HG03520 (cell line): ENCODE results near the gene FGF2.
A peak's percentile ranks its signal among the peaks of the same experiment; 100 is the strongest.

ENCODE experiments used
- ATAC-seq: cut with Tn5 transposase; IDR thresholded peaks from one replicate; pipeline ENCODE4 v1.9.1; 2021; ENCODE audit warnings: mild to moderate bottlenecking, moderate library complexity; ENCODE audit not compliant: unreplicated experiment

Gene FGF2

DNA sequence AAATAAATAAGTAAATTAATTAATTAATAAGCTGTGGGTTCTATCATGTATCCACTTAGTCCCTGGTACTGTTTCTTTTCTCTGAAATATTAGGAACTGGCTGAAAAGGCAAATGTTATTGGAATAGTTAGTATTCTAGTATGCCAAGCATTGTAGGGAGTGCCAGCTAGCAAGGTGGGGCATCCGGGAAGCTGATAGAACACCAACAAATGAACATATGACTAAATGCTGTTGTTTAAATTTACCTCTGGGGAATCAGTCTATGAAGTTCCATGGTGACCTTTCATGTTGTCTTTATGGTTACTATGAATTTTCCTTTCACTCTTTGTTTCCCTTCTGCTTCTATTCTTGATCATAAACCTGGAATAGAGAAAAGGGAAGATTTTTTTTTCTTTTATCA is 63.1 kb downstream of the FGF2 start:
- no peak for ATAC-seq

DNA sequence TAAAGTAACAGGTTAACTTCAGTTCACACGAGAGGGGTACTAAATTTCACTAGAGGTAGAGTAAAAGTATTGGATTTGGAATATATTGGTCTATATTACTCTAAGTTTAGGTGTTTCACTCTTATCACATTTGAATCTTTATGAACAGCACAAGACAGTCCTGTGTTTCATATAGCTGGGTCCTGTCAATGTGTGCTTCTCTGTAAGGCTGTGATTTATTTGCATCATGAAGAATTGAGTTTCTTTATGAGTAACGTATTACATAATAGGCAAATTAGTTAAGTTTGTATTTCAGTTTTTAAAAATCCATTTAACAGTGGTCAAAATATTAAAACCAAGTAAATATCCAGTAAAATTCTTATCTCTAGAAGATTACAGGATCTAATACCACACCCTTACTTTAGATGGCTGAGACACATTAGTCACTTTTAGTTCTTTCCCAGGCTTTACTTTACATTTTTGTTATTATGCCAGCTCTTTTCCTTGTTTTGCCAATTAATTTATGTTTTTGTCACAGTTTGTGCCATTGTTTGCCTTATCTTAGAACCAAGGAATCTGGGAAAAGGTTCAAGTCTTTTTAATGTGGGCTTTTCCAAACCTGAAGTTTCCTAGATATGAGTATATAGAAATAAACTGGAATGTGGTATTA is 63.6 kb downstream of the FGF2 start:
- no peak for ATAC-seq

DNA sequence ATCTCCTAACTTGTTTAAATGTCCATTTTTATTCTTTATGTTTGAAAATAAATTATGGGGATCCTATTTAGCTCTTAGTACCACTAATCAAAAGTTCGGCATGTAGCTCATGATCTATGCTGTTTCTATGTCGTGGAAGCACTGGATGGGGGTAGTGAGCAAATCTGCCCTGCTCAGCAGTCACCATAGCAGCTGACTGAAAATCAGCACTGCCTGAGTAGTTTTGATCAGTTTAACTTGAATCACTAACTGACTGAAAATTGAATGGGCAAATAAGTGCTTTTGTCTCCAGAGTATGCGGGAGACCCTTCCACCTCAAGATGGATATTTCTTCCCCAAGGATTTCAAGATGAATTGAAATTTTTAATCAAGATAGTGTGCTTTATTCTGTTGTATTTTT is 68.2 kb downstream of the FGF2 start:
- ATAC-seq = no peak

DNA sequence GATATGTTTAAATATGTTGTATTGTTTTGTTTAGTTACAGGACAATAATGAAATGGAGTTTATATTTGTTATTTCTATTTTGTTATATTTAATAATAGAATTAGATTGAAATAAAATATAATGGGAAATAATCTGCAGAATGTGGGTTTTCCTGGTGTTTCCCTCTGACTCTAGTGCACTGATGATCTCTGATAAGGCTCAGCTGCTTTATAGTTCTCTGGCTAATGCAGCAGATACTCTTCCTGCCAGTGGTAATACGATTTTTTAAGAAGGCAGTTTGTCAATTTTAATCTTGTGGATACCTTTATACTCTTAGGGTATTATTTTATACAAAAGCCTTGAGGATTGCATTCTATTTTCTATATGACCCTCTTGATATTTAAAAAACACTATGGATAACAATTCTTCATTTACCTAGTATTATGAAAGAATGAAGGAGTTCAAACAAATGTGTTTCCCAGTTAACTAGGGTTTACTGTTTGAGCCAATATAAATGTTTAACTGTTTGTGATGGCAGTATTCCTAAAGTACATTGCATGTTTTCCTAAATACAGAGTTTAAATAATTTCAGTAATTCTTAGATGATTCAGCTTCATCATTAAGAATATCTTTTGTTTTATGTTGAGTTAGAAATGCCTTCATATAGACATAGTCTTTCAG is 68.8 kb downstream of the FGF2 start:
- no peak for ATAC-seq

DNA sequence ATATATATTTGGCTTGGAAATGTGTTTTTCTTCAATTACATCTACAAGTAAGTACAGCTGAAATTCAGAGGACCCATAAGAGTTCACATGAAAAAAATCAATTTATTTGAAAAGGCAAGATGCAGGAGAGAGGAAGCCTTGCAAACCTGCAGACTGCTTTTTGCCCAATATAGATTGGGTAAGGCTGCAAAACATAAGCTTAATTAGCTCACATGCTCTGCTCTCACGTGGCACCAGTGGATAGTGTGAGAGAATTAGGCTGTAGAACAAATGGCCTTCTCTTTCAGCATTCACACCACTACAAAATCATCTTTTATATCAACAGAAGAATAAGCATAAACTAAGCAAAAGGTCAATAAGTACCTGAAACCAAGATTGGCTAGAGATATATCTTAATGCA is 69.6 kb downstream of the FGF2 start:
- no peak for ATAC-seq

DNA sequence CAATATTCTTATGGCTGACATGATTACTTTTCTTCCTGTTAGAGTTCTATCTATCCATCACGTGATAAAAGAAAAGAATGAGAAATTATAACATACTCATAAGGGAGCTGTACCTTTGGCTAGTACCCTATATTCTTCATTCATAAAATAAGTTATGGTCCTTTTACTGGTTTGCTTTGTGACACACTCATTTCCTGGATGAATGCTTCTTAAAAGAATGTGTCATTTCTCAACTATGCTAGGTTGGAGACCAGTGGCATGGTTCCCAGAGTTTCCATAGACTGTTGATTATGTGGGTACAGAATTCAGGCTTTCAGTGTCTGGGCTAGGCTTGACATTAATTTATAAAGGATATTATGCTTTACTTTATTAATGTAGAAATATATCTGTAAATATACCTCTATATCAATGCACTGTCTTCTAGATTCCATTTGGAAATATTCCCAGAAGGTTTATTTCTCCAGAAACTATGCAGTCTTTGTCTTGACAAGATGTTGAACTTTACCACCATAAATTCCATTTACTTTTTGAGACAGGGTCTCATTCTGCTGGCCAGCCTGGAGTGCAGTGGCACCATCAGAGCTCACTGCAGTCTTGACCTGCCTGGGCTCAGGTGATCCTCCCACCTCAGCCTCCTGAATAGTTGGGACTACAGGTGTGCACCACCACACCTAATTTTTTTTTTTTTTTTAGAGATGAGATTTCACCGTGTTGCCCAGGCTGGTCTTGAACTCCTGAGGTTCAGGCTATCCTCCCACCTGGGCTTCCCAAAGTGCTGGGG is 71.9 kb downstream of the FGF2 start:
- ATAC-seq = no peak

DNA sequence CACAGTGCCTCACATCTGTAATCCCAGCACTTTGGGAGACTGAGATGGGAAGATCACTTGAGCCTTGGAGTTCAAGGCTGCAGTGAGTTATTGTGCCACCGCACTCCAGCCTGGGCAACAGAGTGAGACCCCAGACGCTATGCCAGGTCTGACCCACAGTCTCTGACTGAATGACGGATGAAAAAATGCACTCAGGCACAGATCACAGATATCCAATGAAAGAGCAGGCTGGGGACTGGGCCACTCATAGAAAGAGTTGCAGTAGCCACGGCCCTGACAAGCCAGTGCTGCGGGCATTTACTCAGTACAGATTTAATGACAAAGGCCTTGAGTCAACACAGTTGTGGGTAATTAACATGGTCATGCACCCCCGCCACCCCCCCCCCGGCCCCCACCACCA is 73.1 kb downstream of the FGF2 start:
- ATAC-seq = no peak

DNA sequence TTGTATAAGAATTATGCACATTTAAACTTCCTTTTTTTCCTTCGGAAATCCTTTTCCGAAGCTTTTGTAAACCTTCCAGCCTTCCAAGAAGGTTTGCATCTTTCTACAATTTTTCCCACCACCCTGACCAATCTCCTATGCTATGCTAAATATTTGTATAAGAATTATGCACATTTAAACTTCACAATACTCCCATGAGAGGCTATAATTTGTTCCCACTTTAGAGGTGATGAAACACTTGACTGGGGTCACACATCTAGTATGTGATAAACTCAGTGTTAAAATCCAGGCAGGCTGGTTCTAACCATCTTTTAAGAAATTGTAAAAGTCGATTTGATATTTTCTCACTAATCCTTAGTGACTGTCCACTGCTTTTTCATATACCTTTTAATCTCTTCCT is 73.7 kb downstream of the FGF2 start:
- ATAC-seq = no peak

DNA sequence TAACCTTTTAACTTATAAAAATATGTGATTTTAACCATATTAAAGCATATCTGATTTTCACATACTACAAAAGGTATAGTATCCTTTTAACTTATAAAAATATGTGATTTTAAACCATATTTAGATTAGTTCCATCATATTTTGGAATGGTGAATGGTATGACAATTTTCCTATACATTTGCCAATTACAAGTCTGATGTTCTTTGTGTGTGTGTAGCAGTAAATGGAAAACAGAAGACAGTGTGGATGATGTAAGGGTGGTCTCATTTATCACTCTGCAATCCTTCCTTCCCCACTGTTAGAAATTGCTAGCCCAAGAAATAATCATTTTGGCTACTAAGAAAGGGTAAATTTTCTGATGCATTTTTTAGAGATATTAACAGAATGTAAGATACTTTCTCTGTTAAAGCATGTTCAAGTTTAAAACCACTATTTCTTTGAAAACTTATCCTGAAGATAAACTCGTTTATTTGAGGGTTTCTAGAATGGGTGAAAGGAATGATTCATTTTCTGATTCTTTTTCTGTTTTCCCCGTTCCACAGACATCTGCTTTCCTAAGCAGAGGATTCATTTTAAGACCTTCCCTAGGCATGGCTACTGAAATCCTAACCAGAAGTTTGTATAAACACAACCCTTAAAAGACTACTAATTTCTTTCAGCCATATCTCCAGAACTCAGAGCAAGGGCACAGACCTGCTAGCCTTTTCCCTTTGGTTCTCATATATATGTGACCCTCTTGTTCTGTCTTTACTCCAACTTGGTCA is 74.8 kb downstream of the FGF2 start:
- ATAC-seq = no peak

DNA sequence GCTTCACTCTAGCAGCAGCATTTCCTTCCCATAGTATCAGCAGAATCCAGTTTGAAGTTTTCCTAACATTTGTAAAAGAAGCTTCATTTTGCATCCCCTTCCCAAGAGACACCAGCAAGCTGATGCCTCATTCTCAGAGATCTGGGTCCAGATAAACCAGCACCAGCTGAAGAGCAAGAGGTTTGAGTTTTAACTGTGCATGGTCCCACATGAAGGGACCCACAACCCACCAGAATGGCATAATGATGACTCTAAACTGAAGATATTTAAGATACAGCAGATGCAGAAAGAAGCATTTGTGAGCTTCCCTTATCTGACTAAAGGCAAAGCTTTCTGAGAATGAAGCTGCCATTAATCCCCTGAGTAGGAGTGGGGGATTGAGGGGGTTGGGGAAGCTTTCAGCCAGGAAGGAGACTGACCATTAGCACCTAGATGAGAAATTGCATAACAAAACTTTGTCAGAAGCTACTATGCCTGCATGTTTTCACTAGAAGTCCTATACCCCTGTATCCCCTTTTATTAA is 77.2 kb downstream of the FGF2 start:
- no peak for ATAC-seq

DNA sequence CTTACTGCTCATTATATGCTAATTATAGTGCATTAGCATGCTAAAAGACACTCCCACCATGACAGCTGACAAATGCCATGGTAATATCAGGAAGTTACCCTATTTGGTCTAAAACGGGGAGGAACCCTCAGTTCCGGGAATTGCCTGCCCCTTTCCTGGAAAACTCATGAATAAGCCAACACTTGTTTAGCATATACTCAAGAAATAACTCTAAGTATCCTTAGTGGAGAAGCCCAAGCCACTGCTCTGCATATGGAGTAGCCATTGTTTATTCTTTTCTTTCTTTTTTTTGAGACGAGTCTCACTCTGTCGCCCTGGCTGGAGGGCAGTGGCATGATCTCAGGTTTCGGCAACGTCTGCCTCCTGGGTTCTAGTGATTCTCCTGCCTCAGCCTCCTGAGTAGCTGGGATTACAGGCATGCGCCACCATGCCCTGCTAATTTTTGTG is 80.3 kb downstream of the FGF2 start:
- ATAC-seq = no peak

DNA sequence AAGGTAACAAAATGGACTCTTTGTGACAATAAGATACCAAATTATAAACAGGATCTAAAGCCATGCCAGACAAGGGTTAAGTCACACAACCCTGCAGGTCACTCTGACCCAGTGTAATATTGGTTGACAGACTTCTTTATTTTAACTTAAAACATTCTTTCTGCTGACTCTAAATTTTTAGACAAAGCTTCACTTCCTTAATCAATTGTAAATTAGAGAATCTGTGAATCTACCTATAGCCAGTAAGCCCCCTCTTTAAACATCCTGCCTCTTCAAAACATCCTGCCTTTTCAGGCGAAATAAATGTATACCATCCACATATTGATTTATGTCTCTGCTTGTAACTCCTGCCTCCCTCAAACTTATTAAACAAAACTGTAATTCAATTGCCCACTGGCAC is 81.6 kb downstream of the FGF2 start:
- ATAC-seq = no peak

DNA sequence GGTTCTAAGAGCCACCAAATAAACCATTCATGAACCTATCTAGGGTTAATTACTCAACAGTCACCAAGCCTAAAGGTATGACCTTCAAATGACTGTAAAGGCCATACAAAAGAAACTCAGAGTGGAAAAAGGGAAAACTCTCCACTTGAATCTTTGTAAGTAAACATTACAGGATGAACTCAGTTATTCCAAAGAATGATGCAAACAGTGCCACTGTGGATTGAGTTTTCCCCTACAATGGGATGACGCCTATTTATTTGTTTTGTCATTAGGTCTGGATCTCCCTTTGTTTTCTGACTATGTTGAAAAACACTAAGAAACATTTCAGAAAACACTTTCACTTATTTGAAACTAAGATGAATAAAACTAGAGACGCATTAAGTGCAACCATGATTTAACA is 83.1 kb downstream of the FGF2 start:
- no peak for ATAC-seq

DNA sequence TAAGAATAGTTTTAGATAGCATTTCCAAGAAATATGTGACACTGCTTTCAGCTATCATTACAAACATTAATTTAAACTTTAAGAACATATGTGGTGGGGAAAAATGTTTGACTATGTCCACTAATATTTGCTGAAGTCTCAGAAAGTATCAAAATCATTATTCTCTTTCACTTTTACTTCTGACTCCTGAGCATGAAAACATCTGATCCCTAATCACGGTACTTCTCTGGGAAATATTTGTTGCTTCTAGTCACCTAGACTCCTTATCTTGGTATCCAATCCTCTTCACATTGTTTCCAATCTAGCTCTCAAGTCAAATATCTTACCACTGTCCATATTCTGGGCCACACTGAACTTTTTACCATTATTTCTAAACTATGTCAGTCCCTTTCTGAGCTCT is 85.0 kb downstream of the FGF2 start:
- no peak for ATAC-seq

DNA sequence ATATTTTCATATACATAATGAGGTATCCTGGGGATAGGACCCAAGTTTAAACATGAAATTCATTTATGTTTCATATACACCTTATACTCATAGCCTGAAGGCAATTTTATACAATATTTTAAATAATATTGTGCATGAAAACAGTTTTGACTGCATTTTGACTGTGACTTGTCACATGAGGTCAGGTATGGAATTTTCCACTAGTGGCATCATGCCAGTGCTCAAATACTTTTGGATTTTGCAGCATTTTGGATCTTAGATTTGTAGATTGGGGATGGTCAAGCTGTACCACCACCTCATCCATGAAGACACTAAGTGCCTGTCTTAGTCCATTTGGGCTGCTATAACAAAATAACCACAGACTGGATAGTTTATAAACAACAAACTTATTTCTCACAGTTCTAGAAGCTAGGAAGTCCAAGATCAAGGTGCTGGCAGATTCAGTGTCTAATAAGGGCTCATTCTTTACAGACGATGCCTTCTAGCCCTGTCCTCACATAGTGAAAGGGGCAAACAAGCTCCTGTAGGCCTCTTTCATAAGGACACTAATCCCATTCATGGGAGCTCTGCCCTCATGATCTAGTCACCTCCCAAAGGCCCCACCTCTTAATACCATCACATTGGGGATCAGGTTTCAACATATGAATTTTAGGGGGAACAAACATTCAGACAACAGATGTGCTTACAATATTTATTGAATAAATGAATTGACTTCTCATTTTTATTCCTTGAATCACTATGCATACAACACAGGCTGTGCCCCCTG is 86.4 kb downstream of the FGF2 start:
- ATAC-seq = no peak

DNA sequence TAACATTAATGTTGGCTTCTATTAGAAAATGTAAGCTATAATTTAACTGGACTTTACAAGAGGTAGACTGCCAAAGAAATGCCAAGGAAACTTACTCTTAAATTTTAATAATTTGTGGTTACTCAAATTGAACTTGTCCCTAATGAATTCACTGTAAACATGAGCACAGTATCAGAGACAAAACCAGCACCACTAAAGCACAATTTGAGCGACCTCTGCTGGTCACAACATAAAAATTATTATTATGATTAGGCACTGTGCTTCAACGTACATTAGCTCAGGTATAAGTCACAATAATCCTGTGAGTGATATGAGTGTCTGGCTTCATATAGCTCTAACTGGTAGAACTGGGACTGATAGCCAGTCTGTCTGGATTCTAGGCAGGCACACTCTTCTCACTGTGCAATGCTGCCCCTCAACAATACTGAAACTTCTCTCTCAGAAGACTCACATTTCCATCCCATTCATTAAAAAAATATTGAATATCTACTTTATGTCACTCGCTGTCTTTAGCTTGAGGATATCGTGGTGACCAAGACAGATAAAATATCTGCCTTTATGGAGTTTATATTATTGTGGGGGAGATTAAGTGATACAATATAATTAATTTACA is 87.8 kb downstream of the FGF2 start:
- ATAC-seq = peak; percentile 94

DNA sequence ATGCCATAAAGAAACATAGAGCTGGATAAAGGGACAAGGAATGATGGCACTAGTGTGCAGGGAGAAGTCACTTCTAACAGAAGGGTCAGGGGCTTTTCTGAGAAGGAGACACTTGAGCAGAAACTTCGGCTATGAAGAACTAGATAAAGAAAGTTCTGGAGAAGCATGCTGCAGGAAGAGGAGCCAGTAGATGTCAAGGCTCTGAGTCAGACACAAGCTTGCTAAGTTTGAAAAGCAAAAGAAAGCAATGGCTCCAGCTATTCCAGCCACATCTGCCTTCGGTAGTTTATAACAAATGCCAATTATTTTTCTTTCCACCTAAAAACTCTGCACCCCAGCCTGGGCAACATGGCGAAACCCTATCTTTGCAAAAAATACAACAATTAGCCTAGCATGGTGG is 88.3 kb downstream of the FGF2 start:
- no peak for ATAC-seq

DNA sequence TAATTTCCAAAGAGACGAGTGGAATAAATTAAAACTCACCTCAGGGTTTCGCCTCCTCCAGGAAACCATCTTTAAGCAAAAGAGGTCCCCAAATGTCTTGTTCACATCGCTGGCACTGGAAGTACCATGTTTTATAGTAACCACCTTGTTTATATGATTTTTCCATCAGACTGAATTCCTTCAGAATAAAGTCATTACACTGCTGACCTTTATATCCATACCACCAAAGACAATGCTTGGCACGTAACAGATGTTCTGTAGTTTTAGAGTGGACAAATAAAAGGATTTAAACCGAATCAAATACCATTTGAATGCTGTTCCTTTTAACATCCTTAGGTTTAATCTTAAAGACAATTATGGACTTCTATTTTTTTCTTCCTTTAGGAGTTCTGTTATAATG is 91.1 kb downstream of the FGF2 start:
- ATAC-seq = no peak

DNA sequence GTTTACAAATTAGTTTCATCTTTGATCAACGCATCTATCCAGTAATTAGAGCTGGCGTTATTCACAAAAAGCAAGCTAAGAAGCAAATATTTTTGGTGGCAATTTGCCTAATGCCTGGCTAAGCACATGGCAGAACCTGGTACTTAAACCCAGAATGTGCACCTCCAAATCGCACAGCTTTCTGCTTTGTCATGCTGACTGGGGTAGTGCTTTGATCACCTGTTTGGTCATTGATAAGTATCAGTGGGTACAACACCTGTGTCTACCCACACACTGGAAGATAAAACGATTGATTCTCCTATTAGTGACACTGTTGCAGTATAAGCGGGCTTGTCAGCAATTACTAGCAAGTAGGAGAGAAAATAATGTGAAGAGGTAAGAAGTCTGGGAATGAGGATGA is 93.8 kb downstream of the FGF2 start:
- ATAC-seq = no peak

DNA sequence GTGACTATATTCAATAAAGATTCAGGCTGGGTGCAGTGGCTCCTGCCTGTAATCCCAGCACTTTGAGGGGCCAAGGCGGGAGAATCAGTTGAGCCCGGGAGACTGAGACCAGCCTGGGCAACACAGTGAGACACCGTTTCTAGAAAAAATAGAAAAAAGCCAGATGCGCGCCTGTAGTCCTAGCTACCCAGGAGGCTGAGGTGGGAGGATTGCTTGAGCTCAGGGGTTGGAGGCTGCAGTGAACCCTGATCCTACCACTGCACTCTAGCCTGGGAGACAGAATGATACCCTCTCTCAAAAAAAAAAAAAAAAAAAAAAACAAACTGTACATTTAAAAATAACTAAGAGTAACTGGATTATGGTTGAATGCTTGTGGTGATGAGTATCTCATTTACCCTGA is 94.7 kb downstream of the FGF2 start:
- no peak for ATAC-seq
